NCI-H82 (cell line): ENCODE measurements around the gene GRK1.
A peak's percentile ranks its signal among the peaks of the same experiment; 100 is the strongest.

Experiments used
- DNase-seq: peaks from one replicate; lab custom pipeline; 2025; lab: John Stamatoyannopoulos, UW

GRK1 gene

GRCh38 chr13:113729187-113730019 is 62.4 kb downstream of the GRK1 start:
- peak; percentile 43 for DNase-seq

- no peak for DNase-seq
Measured at GRCh38 chr13:113730258-113730691, 63.3 kb downstream of the GRK1 start.

- DNase-seq: no peak
Measured at GRCh38 chr13:113730831-113731191, 63.8 kb downstream of the GRK1 start.

GRCh38 chr13:113731192-113732175 is 64.5 kb downstream of the GRK1 start:
- DNase-seq: no peak

GRCh38 chr13:113732176-113732960 is 65.3 kb downstream of the GRK1 start:
- no peak for DNase-seq

- DNase-seq: no peak
Measured at GRCh38 chr13:113732961-113733950, 66.2 kb downstream of the GRK1 start.

- no peak for DNase-seq
Measured at GRCh38 chr13:113734099-113734825, 67.2 kb downstream of the GRK1 start.

- no peak for DNase-seq
Measured at GRCh38 chr13:113734826-113735125, 67.8 kb downstream of the GRK1 start.

- DNase-seq: no peak
Measured at GRCh38 chr13:113735194-113735593, 68.2 kb downstream of the GRK1 start.

- no peak for DNase-seq
Measured at GRCh38 chr13:113735750-113736149, 68.7 kb downstream of the GRK1 start.

- DNase-seq: no peak
Measured at GRCh38 chr13:113736258-113736731, 69.3 kb downstream of the GRK1 start.

- no peak for DNase-seq
Measured at GRCh38 chr13:113737803-113738202, 70.8 kb downstream of the GRK1 start.

- DNase-seq: peak; percentile 46
Measured at GRCh38 chr13:113739527-113740285, 72.7 kb downstream of the GRK1 start.

GRCh38 chr13:113740286-113740556 is 73.2 kb downstream of the GRK1 start:
- no peak for DNase-seq

- no peak for DNase-seq
Measured at GRCh38 chr13:113740661-113741060, 73.6 kb downstream of the GRK1 start.

- no peak for DNase-seq
Measured at GRCh38 chr13:113741191-113741668, 74.2 kb downstream of the GRK1 start.

GRCh38 chr13:113742000-113742441 is 75.0 kb downstream of the GRK1 start:
- DNase-seq: peak; percentile 62

- no peak for DNase-seq
Measured at GRCh38 chr13:113742445-113743120, 75.6 kb downstream of the GRK1 start.
